Measurements from ENCODE around the gene RALGAPA1.

DNA sequence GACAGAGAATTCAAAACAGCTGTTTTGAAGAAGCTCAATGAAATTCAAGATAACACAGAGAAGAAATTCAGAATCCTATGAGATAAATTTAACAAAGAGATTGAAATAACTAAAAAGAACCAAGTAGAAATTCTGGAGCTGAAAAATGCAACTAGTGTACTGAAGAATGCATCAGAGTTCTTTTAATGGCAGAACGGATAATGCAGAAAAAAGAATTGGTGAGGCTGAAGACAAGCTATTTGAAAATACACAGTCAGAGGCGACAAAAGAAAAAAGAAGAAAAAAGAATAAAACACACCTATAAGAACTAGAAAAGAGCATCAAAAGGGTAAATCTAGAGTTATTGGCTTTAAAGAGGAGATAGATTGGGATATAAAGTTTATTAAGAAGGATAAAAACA is 171.8 kb downstream of the RALGAPA1 start:
- TF ChIP-seq, protein P1, sequence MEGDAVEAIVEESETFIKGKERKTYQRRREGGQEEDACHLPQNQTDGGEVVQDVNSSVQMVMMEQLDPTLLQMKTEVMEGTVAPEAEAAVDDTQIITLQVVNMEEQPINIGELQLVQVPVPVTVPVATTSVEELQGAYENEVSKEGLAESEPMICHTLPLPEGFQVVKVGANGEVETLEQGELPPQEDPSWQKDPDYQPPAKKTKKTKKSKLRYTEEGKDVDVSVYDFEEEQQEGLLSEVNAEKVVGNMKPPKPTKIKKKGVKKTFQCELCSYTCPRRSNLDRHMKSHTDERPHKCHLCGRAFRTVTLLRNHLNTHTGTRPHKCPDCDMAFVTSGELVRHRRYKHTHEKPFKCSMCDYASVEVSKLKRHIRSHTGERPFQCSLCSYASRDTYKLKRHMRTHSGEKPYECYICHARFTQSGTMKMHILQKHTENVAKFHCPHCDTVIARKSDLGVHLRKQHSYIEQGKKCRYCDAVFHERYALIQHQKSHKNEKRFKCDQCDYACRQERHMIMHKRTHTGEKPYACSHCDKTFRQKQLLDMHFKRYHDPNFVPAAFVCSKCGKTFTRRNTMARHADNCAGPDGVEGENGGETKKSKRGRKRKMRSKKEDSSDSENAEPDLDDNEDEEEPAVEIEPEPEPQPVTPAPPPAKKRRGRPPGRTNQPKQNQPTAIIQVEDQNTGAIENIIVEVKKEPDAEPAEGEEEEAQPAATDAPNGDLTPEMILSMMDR (IDR thresholded peaks at IDR 0.05): no peak
- no peak for TF ChIP-seq POLR2A (IDR thresholded peaks at IDR 0.05)

Data from right lobe of liver (tissue), 4 donors.